Fibroblast of skin of left quadriceps (primary cell): ENCODE results near the gene NPHP1.
A peak's percentile ranks its signal among the peaks of the same experiment; 100 is the strongest.
"Not testable (repeated sequence)": the region's sequence is repeated elsewhere in the genome, so short reads cannot be mapped to it uniquely, and the experiment has no call there.

Experiments
- DNase-seq, 2 experiments: peaks; one replicate each; pipeline ENCODE4 v3.0.0-alpha.2; 2013; ENCODE audit warnings: low read depth in 2 of 2

The NPHP1 gene

DNA sequence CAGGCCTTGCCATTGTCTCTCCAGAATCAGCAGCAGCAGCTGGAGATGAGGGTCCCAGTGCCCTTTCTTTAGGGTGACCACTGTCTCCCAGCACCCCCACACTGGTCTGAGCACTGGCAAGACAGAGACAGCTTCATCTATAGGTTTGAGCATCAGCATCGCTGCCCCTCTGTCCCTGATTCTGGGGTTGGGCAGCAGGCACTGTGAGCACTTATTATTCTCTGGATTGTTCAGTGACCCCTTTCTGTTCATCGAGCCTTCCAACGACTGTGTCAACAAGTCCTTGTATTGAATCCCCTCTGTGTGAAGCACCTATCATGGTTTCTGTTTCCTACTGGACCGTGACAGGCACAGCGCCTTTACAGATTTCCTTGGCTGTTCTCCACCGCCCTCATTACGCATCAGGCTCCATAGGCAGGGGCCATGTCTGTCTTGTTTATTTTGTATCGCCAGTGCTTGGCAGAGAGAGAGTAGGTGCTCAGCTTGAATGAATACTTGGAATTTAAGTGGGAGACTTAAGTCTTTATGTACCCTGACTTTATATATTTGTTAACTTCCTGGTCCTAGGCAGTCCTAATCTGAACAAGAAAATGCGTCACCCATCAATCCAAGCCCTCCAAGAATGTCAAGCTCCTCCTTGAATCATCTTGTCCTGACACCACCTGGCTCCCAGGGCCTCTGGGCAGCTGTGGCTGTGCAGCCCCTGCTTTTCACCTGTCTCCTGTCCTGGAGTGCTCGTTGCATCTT is 100.6 kb downstream of the NPHP1 start:
- no peak for DNase-seq

DNA sequence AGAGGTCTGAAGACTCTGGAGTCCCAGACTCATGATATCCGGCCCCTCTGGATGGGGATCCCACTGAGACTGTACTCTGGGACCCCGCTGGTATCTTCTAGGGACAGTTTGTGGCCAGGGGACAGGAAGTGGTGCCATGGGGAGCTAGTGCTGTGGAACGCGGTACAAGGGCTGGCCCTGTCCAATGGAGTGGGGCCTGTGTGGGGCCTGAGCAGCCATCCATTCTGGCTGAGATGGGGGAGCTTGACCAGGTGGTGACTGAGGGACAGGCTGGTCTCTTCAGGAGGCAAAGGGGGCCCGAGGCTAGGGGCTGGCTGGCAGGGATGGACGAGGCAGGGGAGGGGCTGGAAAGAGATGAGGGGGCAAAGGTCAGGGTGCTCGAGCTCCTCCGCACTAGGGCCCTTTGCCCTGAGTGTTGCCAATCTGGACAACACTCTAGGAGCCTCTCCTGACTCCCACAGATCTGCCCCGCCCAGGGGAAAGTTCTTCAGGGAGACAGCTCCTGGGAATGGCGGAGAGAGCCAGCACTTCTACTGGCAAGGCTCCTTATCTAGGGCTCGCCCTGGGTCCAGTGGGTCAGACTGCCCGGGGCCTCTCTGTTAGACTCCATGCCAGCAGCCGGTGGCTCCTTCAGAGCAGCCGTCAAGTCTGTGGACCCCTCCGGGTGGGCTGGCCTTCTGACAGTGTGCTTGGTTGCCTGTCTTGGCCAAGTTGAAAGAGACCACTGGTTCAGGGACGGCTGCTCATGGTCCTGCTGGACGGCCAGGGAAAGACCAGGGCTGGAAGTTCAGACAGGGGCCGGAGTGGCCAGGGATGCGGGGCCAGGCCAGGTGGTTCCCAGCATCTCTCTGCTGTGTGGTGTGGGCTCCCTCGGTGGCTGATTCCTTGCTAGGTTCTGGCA is 101.5 kb downstream of the NPHP1 start:
- DNase-seq, result no peak

DNA sequence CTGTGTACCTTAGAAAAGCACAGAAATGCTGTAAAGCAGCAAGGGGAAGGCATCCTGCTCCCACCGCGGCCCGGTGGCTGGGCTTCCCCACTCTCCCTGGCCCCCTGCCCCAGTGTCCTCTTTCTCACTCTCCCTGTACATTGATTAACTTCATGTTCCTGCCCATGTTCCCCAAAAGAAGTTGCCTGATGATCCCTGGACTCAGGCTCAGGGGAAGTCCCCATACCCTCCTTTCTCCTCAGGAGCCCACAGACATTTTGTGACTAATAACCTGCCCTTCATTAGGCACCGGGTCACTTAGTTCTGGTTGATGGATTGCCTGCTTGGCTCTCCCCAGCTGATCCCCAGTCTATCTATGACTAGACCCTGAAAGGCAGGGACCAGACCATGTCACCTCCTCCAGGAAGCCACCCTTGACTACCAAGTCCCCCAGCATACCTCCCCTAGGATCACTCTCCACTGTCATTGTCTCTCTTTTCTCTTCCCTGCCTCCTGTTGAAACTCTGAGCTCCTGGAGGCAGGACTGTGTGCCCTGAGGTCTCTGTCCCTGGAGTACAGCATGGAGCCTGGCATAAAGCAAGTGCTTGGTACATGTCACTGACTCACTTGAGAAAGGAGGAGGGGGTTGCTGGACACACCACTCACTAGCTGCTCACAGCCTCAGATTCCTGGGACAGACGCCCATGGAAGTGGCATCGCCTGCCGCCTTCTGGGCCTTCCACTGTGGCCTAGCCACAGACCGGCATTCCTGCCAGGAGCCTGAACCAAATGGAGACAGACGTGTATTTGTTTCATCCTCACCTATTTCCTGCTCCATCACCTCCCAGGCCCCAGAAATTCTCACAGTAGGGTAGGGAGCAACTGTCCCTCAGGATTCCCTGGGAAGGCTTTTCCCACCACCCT is 102.7 kb downstream of the NPHP1 start:
- no peak for DNase-seq

DNA sequence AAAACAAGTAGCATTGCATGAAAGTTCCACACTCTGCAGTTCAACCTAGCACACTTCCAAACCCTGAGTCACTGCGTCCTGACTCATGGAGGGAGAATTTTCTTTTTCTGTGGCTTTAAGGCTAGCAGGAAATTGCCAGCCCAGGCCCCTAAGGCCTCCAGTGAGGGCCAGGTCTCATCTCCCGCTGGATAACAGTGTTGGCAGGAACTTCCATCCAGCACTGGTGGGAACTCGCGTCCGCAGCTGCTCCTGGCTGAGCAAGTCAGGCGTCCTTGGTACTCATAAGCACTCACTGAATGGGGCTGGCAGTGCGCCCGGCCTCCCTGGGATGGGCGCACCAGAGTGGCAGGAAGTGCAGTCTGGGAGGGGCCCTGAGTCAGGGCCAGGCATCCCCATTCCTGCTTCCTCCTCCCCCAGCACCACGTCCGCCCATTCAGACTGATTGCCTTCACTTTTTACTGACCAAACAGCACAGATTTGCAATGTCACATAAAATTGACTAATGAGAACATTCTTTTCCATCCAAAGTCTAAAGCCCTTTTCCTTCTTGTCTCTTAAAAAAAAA is 103.5 kb downstream of the NPHP1 start:
- DNase-seq, result peak; percentile 99

DNA sequence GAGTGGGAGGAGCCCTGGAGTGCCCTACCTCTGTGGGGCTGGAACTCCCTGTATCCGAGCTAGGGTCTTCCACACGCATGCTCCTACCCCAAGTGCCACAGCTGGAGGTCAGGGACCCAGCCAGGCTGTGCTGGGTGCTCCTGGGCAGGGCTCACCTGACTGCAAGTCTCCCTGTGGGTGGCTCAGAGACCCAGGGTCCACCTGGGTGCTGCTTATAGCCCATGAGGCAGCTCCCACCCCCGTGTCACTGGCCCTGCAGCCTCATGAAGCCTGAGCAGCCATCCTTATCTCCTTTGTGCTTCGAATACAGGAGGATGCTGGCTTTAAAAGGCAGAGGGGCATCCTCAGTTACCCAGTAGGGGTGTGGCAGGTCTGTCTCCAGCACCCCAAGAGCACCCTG is 103.9 kb downstream of the NPHP1 start:
- DNase-seq, result not testable (repeated sequence)

DNA sequence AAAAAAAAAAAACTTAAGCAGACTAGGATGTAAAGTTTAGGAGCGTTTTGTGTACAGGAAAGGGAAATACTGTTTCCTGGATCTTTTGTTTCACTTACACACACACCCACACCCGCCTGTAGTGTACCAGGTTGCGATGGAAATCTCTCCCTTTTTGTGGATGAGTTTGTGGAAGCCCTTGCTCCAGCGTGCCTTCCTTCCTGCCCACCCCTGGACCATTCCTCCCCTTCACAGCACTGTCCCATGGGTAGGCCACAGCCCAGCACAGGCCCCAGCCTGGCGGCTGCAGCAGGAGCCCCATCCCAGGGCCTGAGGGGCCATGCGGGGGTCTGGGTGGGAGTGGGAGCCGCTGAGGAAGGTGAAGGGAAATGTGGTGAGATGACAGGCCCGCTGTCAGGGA is 104.3 kb downstream of the NPHP1 start:
- no peak for DNase-seq

DNA sequence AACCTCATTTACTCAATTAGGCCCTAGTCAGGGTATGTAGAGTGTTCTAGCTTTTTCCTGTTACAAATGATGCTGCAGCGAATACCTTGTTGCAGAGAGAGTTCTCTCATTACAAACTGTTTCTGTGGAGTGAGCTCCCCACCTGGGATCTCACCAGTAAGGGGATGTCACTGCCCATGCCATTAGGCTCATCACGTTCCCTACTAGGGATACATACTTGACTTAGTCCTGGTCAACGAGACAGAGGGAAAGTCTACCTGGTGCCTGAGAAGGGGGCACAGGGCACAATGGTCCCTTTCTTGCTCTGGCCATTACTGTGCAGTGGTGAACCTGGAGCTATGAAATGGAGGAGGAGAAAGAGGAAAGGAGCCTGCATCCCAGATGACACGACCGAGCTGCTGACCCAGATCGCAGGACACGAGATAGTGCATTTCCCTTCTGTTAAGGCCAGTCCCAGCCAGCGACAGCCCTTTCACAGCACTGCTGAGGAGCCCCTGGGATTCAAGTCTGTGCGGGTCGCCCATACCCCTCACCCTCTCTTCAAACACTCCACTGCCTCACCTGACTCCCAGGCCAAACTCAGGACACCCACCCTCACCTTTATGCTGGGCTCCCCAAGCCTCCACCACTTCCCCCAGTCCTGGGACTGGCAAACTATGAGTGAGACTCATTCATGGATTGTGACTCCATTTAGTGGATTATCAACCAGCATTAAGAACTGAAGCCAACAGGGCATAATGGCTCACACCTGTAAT is 105.2 kb downstream of the NPHP1 start:
- DNase-seq, result no peak

DNA sequence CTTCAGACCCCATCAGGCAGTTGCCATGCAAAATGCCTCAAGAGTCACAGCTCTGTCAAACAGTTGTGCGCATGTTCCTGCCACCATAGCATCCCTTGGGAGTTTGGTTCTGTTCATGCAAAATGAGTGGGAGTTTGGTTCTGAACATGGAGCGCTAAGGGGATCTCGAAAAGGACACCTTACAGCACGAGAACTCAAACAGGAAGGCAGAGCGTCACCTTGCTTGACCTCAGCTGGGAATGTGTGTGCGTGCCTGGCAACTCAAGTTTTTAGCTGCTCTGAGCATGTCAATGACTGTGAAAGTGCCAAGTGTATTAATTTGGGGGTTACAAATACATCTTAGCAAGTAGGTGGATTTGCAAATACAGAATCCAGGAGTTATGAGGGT is 105.8 kb downstream of the NPHP1 start:
- no peak for DNase-seq

DNA sequence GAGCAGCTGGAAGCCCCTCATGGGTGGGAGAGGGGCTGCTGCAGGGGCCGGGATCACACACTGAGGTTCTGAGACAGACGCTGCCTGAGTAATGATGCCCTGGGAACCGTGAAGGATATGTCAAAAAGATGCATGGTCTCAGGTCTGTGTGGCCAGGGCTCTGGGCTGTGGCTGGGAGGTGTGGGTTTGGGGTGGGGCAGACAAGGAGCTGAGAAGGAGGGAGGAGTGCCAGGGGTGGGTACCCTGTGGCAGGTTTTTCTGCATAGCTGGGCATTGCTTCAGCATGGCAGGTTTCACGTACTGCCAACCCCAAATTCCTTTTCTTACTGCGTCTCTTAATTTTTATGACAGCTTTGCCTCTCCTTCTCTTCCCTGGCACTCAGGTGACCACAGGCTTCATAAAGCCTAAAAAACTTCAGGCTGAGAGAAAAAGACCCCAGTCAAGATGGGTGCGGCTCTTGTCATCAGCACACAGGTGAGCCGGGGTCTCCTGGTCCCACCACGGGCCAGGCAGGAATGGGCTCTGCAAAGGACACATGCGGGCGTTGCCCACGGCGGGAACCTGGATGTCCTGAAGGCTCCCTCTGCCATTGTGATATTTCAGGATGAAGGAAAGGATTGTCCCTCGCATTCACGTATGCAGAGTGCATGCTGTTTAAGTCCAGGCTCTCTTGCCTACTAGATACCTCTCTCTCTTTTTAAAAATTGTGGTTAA is 107.2 kb downstream of the NPHP1 start:
- DNase-seq, result no peak

DNA sequence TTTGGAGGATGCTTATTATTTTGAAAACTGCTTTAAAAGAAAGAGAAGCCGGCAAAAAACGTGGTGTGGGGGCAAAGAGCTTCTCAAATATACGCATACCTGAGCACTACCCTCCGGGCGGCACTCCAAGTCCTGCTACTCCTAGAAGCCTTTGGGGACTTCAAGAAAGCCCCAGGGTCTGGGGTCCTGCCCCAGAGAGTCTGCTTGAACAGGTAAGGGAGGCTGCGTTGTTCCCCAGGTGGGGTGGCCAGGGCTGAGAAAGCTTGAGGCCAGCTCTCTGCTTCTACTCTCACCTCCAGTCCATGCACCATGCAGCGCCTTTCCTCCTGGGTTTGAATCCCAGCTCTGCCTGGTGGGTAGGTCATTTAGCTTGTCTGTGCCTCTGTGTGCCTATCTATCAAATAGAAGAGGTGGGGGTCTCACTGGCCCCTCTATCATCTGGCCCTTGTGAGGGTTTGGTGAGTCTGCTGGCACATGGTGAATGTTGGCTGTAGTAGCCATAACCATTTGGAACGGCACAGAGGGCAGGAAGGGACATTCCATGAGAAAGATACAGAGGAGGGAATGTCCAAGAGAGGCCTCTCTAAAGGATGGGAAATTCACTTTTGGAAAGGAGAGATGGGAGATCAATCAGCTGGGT is 108.7 kb downstream of the NPHP1 start:
- no peak for DNase-seq

DNA sequence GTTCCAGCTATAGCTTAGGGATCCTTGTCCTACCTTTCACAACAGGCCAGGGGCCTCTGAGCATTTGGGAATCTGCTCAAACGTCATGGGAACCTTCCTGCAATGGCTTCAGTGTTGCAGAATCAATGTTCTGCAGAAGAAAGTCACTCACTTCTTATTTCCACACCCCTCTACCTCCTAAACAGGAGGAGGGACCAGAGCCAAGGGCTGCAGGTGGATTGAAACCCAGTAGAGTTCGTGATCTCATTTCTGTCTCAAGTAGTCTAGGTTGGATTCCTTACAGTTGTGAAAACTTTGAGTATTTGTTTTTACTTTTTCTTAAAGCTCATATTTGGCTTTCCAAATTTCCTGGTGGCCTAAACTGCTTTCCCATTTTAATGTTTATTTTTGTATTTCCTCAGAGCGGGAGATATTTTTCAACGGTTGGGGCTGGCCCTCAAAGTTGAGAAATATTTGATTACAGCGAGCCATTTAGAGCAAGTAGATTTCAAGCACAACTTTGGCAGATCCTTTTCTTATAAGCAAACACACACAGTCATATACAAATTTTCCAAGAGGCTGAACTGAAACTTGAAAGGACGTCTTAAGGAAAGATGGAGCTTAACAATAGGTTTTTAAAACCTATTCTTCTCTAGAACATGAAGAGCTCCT is 109.8 kb downstream of the NPHP1 start:
- not testable (repeated sequence) for DNase-seq

DNA sequence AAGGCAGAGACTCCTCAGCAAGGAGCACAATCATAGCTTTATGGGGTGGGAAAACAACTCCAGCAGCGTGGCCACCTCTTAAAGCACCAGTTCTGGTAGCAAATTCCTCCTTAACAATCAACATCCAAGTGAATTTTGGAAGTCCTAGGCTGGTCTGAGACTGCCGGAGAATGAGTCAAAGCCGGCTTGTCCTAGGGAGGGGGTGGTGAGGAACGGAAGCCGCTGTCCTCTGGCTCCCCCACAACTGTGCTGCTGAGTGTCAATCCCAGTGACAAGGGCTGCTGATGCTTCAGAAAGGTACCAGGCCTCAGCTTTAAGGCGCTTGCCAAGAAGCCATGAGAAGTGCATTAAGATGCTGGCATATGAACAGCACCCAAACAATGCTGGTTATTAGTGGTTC is 110.9 kb downstream of the NPHP1 start:
- DNase-seq, result not testable (repeated sequence)

DNA sequence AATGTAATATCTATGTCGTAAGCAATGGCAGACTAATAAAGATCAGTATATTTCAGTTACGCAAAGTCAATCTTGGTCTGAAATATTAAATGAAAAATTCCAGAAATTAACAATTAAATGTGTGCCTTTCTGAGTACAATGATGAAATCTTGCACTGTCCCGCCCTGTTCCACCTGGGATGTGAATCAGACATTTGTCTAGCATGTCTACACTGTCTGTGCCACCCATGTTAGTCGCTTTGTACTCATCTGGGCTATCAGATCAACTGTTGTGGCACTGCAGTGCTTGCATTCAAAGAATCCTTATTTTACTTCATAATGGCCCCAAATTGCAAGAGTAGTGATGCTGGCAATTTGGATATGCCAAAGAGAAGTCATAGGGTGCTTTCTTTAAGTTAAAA is 114.6 kb downstream of the NPHP1 start:
- DNase-seq, result not testable (repeated sequence)

DNA sequence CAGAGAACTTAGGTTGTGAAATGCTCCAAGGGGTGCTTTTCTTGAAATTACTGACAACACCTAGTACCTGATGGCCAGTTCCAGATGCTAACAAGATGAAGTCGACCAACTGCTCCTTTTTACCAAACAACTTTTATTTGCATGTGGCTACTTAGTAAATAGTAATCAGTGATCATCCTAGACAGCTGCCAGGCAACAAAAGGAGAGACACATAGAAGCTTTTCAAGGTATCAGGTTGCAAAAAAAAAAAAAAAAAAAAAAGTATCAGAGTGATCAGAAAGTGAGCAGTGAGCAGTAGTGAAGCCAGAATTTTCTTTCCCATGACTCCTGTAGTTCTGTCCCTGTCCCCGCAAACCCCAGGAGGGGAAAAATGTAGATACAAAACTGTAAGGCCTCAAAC is 121.1 kb downstream of the NPHP1 start:
- not testable (repeated sequence) for DNase-seq

DNA sequence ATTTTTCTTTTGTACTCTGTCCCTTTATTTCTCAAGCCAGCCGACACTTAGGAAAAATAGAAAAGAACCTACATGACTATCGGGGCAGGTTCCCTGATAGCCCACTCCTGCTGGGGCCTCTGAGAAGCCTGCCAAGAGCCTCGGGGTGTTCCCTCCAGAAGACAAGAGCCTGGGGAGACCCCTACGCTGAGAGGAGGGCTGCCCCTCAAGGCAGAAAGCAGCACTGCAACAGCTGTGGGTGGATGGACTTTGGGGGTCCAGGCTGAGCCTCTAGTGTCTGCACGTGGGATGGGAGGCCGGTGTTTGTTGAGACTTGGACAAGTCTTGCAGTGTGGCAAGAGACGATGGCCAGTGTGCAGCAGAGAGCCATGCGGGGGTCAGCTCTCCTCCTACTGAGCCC is 121.7 kb downstream of the NPHP1 start:
- DNase-seq, result not testable (repeated sequence)

DNA sequence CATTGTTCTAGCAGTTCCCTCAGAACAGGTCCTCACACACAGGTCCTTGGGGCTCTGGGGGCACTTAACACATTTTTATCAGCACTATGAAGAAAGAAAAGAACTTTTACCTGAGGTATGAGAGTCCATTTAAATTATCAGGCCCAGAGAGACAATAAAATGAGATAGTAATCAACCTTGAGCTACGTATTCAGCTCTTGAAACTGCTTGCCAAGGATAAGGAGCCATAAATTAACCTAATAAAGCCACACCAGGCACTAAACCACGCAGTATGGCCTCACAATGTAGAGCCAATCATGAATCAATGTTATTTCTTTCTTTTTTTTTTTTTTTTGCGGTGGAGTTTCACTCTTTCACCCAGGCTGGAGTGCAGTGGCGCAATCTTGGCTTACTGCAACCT is 126.7 kb downstream of the NPHP1 start:
- DNase-seq, result not testable (repeated sequence)

DNA sequence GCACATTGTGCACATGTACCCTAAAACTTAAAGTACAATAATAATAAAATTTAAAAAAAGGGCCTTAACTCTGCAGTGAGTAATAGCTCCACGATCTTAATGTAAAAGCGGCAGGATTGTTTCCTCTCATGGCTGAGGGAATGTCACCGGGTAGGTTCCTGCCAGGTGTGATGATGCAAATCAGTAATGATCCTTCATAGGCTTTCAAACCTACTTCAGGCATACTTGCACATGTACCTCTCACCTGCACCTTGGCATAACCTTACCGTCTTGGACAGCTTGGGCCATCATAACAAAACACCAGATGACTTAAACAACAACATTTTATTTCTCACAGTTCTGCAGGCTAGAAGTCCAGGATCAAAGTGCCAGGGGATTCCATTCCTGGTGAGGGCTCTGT is 128.9 kb downstream of the NPHP1 start:
- not testable (repeated sequence) for DNase-seq
